IMR-90 (cell line): ENCODE measurements around the gene KRTAP10-10. TPM values are rescaled to one million over a fixed set of nuclear protein-coding genes. Genes with fewer than 3 reads are reported as not detected.

Experiments used
- ATAC-seq: fragments of 200-7000 bp; cut with Tn5 transposase; 2 replicates; pipeline ENCODE4 v1.9.1; 2020; ENCODE audit warnings: low read depth, mild to moderate bottlenecking, moderate library complexity
- BruUV-seq: library from RNA; stranded (reverse); fragments of 400-500 nt; replicated peaks from 2 replicates; lab custom pipeline; 2021; lab: Mats Ljungman, UMichigan
- CTCF ChIA-PET: fragments of 300-600 bp; formaldehyde crosslinking; extraction: SDS; loops from one replicate; lab custom pipeline; 2021; ENCODE audit warnings: antibody characterized with exemption; lab: Yijun Ruan, JAX
- POLR2A ChIA-PET: fragments of 300-600 bp; sonication (Branson Sonifier 250); formaldehyde crosslinking; loops from one replicate; lab custom pipeline; 2022; ENCODE audit warnings: antibody characterized with exemption; ENCODE audit not compliant: unreplicated experiment; lab: Charles Lee
- DNase-seq: peaks from one replicate; pipeline ENCODE4 v3.0.0; 2013
- H2AFZ ChIP-seq: replicated peaks from 2 replicates; pipeline ENCODE3; 2013; ENCODE audit warnings: low read length, mild to moderate bottlenecking; ENCODE audit not compliant: poor library complexity
- H2AK5ac ChIP-seq: 2 replicates; pipeline ENCODE4 v1.6.1; 2013; ENCODE audit warnings: low read depth, low read length, inconsistent platforms
- H2AK9ac ChIP-seq: replicated peaks from 2 replicates; pipeline ENCODE3; 2013; ENCODE audit warnings: mild to moderate bottlenecking, low read depth, low read length, moderate library complexity; ENCODE audit not compliant: poor library complexity
- H2BK120ac ChIP-seq: 2 replicates; pipeline ENCODE4 v1.6.1; 2013; ENCODE audit warnings: low read depth, low read length, inconsistent platforms
- H2BK15ac ChIP-seq: 3 replicates; pipeline ENCODE4 v1.6.1; 2013; ENCODE audit warnings: low read depth, low read length, inconsistent platforms
- H2BK20ac ChIP-seq: 2 replicates; pipeline ENCODE4 v1.6.1; 2013; ENCODE audit warnings: low read depth, mild to moderate bottlenecking, inconsistent platforms, low read length, moderate library complexity
- H2BK5ac ChIP-seq: 2 replicates; pipeline ENCODE4 v1.6.1; 2013; ENCODE audit warnings: mild to moderate bottlenecking, low read depth, low read length, inconsistent platforms; ENCODE audit not compliant: poor library complexity, severe bottlenecking
- H3K14ac ChIP-seq: replicated peaks from 2 replicates; pipeline ENCODE4 v1.6.1; 2013; ENCODE audit warnings: low read depth, low read length, inconsistent platforms
- H3K18ac ChIP-seq: 2 replicates; pipeline ENCODE4 v1.6.1; 2013; ENCODE audit warnings: low read depth, low read length, control low read depth
- H3K23ac ChIP-seq: 2 replicates; pipeline ENCODE4 v1.6.1; 2013; ENCODE audit warnings: low read depth, low read length, inconsistent platforms
- H3K27ac ChIP-seq: 2 replicates; pipeline ENCODE4 v1.5.1; 2013; ENCODE audit warnings: mild to moderate bottlenecking, control low read depth, low read length; ENCODE audit not compliant: insufficient read depth
- H3K27me3 ChIP-seq: 2 replicates; pipeline ENCODE4 v1.6.1; 2013; ENCODE audit warnings: low read length; ENCODE audit not compliant: control insufficient read depth, insufficient read depth
- H3K36me3 ChIP-seq: 2 replicates; pipeline ENCODE4 v1.6.1; 2013; ENCODE audit warnings: low read length, mixed read lengths; ENCODE audit not compliant: control insufficient read depth, insufficient read depth
- H3K4ac ChIP-seq: 2 replicates; pipeline ENCODE4 v1.6.1; 2013; ENCODE audit warnings: low read depth, low read length, inconsistent platforms
- H3K4me1 ChIP-seq: 2 replicates; pipeline ENCODE4 v1.6.1; 2013; ENCODE audit warnings: low read length, mixed read lengths; ENCODE audit not compliant: control insufficient read depth, insufficient read depth
- H3K4me2 ChIP-seq: 2 replicates; pipeline ENCODE4 v1.6.1; 2013; ENCODE audit warnings: low read depth, mild to moderate bottlenecking, control low read depth, low read length, moderate library complexity
- H3K4me3 ChIP-seq: 2 replicates; pipeline ENCODE4 v1.5.1; 2013; ENCODE audit warnings: low read depth, mild to moderate bottlenecking, control low read depth, low read length, moderate library complexity; ENCODE audit not compliant: insufficient read depth
- H3K56ac ChIP-seq: 2 replicates; pipeline ENCODE4 v1.6.1; 2013; ENCODE audit warnings: low read length, inconsistent platforms; ENCODE audit not compliant: insufficient read depth; ENCODE audit errors: extremely low read depth
- H3K79me1 ChIP-seq, 2 experiments: 2 replicates each; pipeline ENCODE4 v1.6.1; 2013; ENCODE audit warnings: low read length in 2 of 2, inconsistent platforms in 1 of 2, low read depth in 1 of 2
- H3K9ac ChIP-seq: 2 replicates; pipeline ENCODE4 v1.6.1; 2013; ENCODE audit warnings: low read depth, low read length, control low read depth
- H3K9me1 ChIP-seq: 2 replicates; pipeline ENCODE4 v1.6.1; 2013; ENCODE audit warnings: low read length, inconsistent platforms; ENCODE audit not compliant: insufficient read depth
- H3K9me3 ChIP-seq: 2 replicates; pipeline ENCODE4 v1.6.1; 2013; ENCODE audit warnings: low read length; ENCODE audit not compliant: control insufficient read depth, insufficient read depth
- H4K20me1 ChIP-seq: 2 replicates; pipeline ENCODE4 v1.6.1; 2013; ENCODE audit warnings: low read length, inconsistent platforms; ENCODE audit not compliant: insufficient read depth
- H4K5ac ChIP-seq: 2 replicates; pipeline ENCODE4 v1.6.1; 2013; ENCODE audit warnings: mild to moderate bottlenecking, low read depth, low read length, control low read depth
- H4K8ac ChIP-seq, 2 experiments: 2 replicates each; pipeline ENCODE4 v1.6.1; 2013; ENCODE audit warnings: low read depth in 2 of 2, low read length in 2 of 2, control low read depth in 1 of 2, inconsistent platforms in 1 of 2
- H4K91ac ChIP-seq: 2 replicates; pipeline ENCODE4 v1.6.1; 2013; ENCODE audit warnings: low read depth, low read length, inconsistent platforms; ENCODE audit not compliant: insufficient read depth
- WGBS, 2 experiments: methylation state at CpG; one replicate each; pipeline versions ENCODE4 v1.1.5 to v1.1.7; 2013; ENCODE audit warnings: missing lambda C conversion rate in 2 of 2; ENCODE audit not compliant: insufficient read length in 1 of 2; ENCODE audit errors: extremely low coverage in 2 of 2; 5-methylcytosine and 5-hydroxymethylcytosine counted together
- dilution Hi-C: fragments of 300-500 bp; cut with HindIII; formaldehyde crosslinking; loops from one replicate; pipeline ENCODE4 v1.14.3; 2018; ENCODE audit warnings: low sequenced_read_pairs; ENCODE audit not compliant: unreplicated experiment
- in situ Hi-C: fragments of 300-500 bp; cut with MboI; formaldehyde crosslinking; loops from 3 replicates; pipeline ENCODE4 v1.14.3; 2019; ENCODE audit warnings: low sequenced_read_pairs, inconsistent platforms, mixed read lengths
- intact Hi-C: fragments of 100-400 bp; cut with micrococcal nuclease; formaldehyde crosslinking; loops from 2 replicates; pipeline ENCODE4 v1.10.0; 2022
- polyA plus RNA-seq, 3 experiments: library from polyadenylated mRNA; depleted of rRNA; stranded (reverse); fragments of >200 nt; gene quantifications; 2 replicates each; pipeline ENCODE4 v1.2.3, GENCODE V29; 2012; ENCODE audit warnings: low replicate concordance in 1 of 3
- total RNA-seq: library from RNA; depleted of rRNA; stranded (reverse); fragments of >200 nt; gene quantifications from 2 replicates; pipeline ENCODE4 v1.2.3, GENCODE V29; 2012
- TF ChIP-seq, protein P1 (sequence below): fragments of 150-350 bp; IDR thresholded peaks from 2 replicates; pipeline ENCODE4 v1.6.1; 2016; ENCODE audit warnings: low read depth, mild to moderate bottlenecking, low read length, moderate library complexity, borderline replicate concordance

Gene KRTAP10-10
- total and polyA plus RNA-seq, 2 of the 4 experiments (the other 2 are of a cell fraction) = not detected

DNA sequence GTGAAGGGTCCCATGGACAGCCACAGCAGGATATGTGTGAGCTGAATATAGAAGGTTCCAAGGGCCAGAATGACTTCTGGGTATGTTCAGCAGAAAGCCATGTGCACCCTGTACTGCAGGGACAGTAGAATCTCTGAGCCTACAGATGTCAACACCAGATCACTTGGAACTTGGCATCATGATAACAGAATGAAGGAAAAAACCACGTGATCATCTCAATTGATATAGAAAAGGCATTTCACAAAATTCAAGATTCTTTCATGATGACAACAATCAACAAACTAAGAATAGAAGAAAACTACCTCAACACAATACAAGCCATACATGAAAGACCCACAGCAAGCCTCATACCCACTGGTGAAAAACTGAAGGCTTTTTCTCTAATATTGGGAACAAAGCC is 30.5 kb downstream of the KRTAP10-10 start:
- Histone ChIP-seq H2BK20ac (no peak overlapping the region), H3K18ac (no peak overlapping the region), H3K9me1 (no peaks in the 10 kb centered on the region), H4K91ac (no peak overlapping the region), H2AFZ (no peak overlapping the region), H4K8ac (no peak overlapping the region), H2BK5ac (no peak overlapping the region), H2AK5ac (no peak overlapping the region), H3K9me3 (peaks cover 3% of the 10 kb centered on the region; the same call in 1 of the 2 replicates), H2AK9ac (no peak overlapping the region), H3K27ac (no peak overlapping the region), H3K4ac (no peak overlapping the region), H3K4me3 (no peak overlapping the region), H3K23ac (no peak overlapping the region), H4K20me1 (no peaks in the 10 kb centered on the region), H3K9ac (no peak overlapping the region), H3K36me3 (no peaks in the 10 kb centered on the region), H2BK15ac (no peak overlapping the region), H3K4me2 (no peak overlapping the region), H4K5ac (no peak overlapping the region), H3K4me1 (no peaks in the 10 kb centered on the region), H3K56ac (no peak overlapping the region), H3K14ac (no peak overlapping the region), H3K79me1 (no peaks in the 10 kb centered on the region), H2BK120ac (no peak overlapping the region), H3K27me3 (0 out of 2 replicates have a peak, but pooled peaks cover 3% of the 10 kb centered on the region)
- no CpG with 5 or more reads among the region's 1 CpG for WGBS, 2 experiments
- intact Hi-C loops = no loop called here
- ChIA-PET POLR2A (no interaction called here), CTCF (no interaction called here)
- no peak for DNase-seq
- dilution Hi-C loops = no loop called here
- BruUV-seq = no TSS peak
- TF ChIP-seq, protein P1, sequence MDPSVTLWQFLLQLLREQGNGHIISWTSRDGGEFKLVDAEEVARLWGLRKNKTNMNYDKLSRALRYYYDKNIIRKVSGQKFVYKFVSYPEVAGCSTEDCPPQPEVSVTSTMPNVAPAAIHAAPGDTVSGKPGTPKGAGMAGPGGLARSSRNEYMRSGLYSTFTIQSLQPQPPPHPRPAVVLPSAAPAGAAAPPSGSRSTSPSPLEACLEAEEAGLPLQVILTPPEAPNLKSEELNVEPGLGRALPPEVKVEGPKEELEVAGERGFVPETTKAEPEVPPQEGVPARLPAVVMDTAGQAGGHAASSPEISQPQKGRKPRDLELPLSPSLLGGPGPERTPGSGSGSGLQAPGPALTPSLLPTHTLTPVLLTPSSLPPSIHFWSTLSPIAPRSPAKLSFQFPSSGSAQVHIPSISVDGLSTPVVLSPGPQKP = no peak
- in situ Hi-C loops = no loop called here
- no peak for ATAC-seq
